HEK293 (cell line): Measurements from ENCODE around the gene SLC5A12.

Experiments used
- CTCF ChIA-PET: fragments of 350-600 bp; formaldehyde crosslinking; extraction: SDS; loops from one replicate; lab custom pipeline; 2021; ENCODE audit warnings: antibody characterized with exemption; lab: Yijun Ruan, JAX
- POLR2A ChIA-PET: fragments of 300-600 bp; formaldehyde crosslinking; extraction: SDS; loops from one replicate; lab custom pipeline; 2020; ENCODE audit warnings: antibody characterized with exemption, inconsistent platforms; lab: Yijun Ruan, JAX
- H3K27ac ChIP-seq: fragments of 200-500 bp; sonication (Bioruptor generic); 2 replicates; pipeline ENCODE4 v1.5.1; 2014; ENCODE audit warnings: low read depth, low read length, control low read depth, inconsistent platforms; ENCODE audit errors: extremely low read depth
- H3K36me3 ChIP-seq, 2 experiments: fragments of 200-500 bp in 1 of 2; sonication (Bioruptor generic) in 1 of 2; 1 replicate in 1 of 2; 2 replicates in 1 of 2; pipeline ENCODE4 v1.5.1; 2014 to 2017; ENCODE audit warnings: inconsistent platforms in 2 of 2, low read length in 2 of 2; ENCODE audit not compliant: control insufficient read depth in 2 of 2, insufficient read depth in 1 of 2
- H3K4me1 ChIP-seq: fragments of 200-500 bp; sonication (Bioruptor generic); 2 replicates; pipeline ENCODE4 v1.5.1; 2014; ENCODE audit warnings: mild to moderate bottlenecking, low read length, inconsistent platforms; ENCODE audit not compliant: control insufficient read depth, insufficient read depth
- H3K4me3 ChIP-seq: 2 replicates; pipeline ENCODE4 v1.5.1; 2011; ENCODE audit warnings: low read depth, mild to moderate bottlenecking, control low read depth, low read length, moderate library complexity
- H3K9me3 ChIP-seq: fragments of 200-500 bp; sonication (Bioruptor generic); 2 replicates; pipeline ENCODE4 v1.5.1; 2014; ENCODE audit warnings: low read depth, low read length, inconsistent platforms; ENCODE audit not compliant: control insufficient read depth, insufficient read depth
- GLI4 ChIP-seq: fragments of 450-650 bp; formaldehyde crosslinking; IDR thresholded peaks from 2 replicates; pipeline ENCODE4 v1.5.1; 2016; ENCODE audit warnings: missing biosample characterization, missing genetic modification characterization
- GLIS1 ChIP-seq: fragments of 450-650 bp; formaldehyde crosslinking; IDR thresholded peaks from 2 replicates; pipeline ENCODE4 v1.5.1; 2016; ENCODE audit warnings: missing biosample characterization, missing genetic modification characterization
- HOXA7 ChIP-seq: sonication (generic); formaldehyde crosslinking; IDR thresholded peaks from 2 replicates; pipeline ENCODE4 v1.8.1; 2022; ENCODE audit warnings: missing genetic modification reagents, borderline replicate concordance
- MEIS1 ChIP-seq: sonication (generic); formaldehyde crosslinking; IDR thresholded peaks from 2 replicates; pipeline ENCODE4 v1.8.1; 2022; ENCODE audit warnings: missing genetic modification reagents, mild to moderate bottlenecking, borderline replicate concordance
- TSHZ1 ChIP-seq: fragments of 450-650 bp; formaldehyde crosslinking; IDR thresholded peaks from 2 replicates; pipeline ENCODE4 v1.5.1; 2016; ENCODE audit warnings: missing biosample characterization, missing genetic modification characterization, borderline replicate concordance
- ZBTB1 ChIP-seq: fragments of 450-650 bp; formaldehyde crosslinking; IDR thresholded peaks from 2 replicates; pipeline ENCODE4 v1.5.1; 2016; ENCODE audit warnings: missing biosample characterization, missing genetic modification characterization
- ZBTB11 ChIP-seq: fragments of 450-650 bp; formaldehyde crosslinking; conservative IDR thresholded peaks from 2 replicates; pipeline ENCODE4 v1.5.1; 2016; ENCODE audit warnings: low read depth, missing biosample characterization, missing genetic modification characterization
- ZNF133 ChIP-seq: fragments of 450-650 bp; formaldehyde crosslinking; IDR thresholded peaks from 2 replicates; pipeline ENCODE4 v1.5.1; 2016; ENCODE audit warnings: missing biosample characterization, missing genetic modification characterization
- ZNF175 ChIP-seq: fragments of 450-650 bp; formaldehyde crosslinking; IDR thresholded peaks from 2 replicates; pipeline ENCODE4 v1.5.1; 2016; ENCODE audit warnings: missing biosample characterization, missing genetic modification characterization
- ZNF184 ChIP-seq: fragments of 450-650 bp; IDR thresholded peaks from 2 replicates; pipeline ENCODE4 v1.5.1; 2018; ENCODE audit warnings: missing biosample characterization, mild to moderate bottlenecking, missing genetic modification characterization
- ZNF214 ChIP-seq: fragments of 450-650 bp; formaldehyde crosslinking; IDR thresholded peaks from 2 replicates; pipeline ENCODE4 v1.5.1; 2017; ENCODE audit warnings: missing biosample characterization, mild to moderate bottlenecking, missing genetic modification characterization, borderline replicate concordance
- ZNF324 ChIP-seq: fragments of 450-650 bp; formaldehyde crosslinking; IDR thresholded peaks from 2 replicates; pipeline ENCODE4 v1.5.1; 2016; ENCODE audit warnings: missing biosample characterization, missing genetic modification characterization
- ZNF341 ChIP-seq: fragments of 450-650 bp; formaldehyde crosslinking; IDR thresholded peaks from 2 replicates; pipeline ENCODE4; 2016; ENCODE audit warnings: low read depth, missing biosample characterization, missing genetic modification characterization
- ZNF350 ChIP-seq: fragments of 450-650 bp; formaldehyde crosslinking; IDR thresholded peaks from 2 replicates; pipeline ENCODE4 v1.5.0; 2017; ENCODE audit warnings: missing biosample characterization, mild to moderate bottlenecking, missing genetic modification characterization
- ZNF354C ChIP-seq: fragments of 450-650 bp; formaldehyde crosslinking; IDR thresholded peaks from 2 replicates; pipeline ENCODE4 v1.5.1; 2016; ENCODE audit warnings: missing biosample characterization, missing genetic modification characterization, low read depth, borderline replicate concordance
- ZNF404 ChIP-seq: fragments of 450-650 bp; formaldehyde crosslinking; IDR thresholded peaks from 2 replicates; pipeline ENCODE4 v1.5.1; 2017; ENCODE audit warnings: missing biosample characterization, missing genetic modification characterization
- ZNF426 ChIP-seq: fragments of 450-650 bp; formaldehyde crosslinking; IDR thresholded peaks from 2 replicates; pipeline ENCODE4 v1.5.1; 2017; ENCODE audit warnings: missing biosample characterization, missing genetic modification characterization, mild to moderate bottlenecking, inconsistent platforms, moderate library complexity
- ZNF555 ChIP-seq: fragments of 450-650 bp; formaldehyde crosslinking; conservative IDR thresholded peaks from 2 replicates; pipeline ENCODE4 v1.5.1; 2017; ENCODE audit warnings: missing biosample characterization, mild to moderate bottlenecking, missing genetic modification characterization, inconsistent platforms
- ZNF596 ChIP-seq: fragments of 450-650 bp; IDR thresholded peaks from 2 replicates; pipeline ENCODE4 v1.5.0; 2018; ENCODE audit warnings: missing biosample characterization, mild to moderate bottlenecking, missing genetic modification characterization, moderate library complexity
- ZNF610 ChIP-seq: fragments of 450-650 bp; formaldehyde crosslinking; IDR thresholded peaks from 2 replicates; pipeline ENCODE4 v1.5.1; 2016; ENCODE audit warnings: missing biosample characterization, missing genetic modification characterization, borderline replicate concordance
- ZNF626 ChIP-seq: fragments of 450-650 bp; sonication (Bioruptor Pico); formaldehyde crosslinking; IDR thresholded peaks from 2 replicates; pipeline ENCODE4 v1.5.1; 2018; ENCODE audit warnings: missing biosample characterization, missing genetic modification characterization, inconsistent platforms
- ZNF660 ChIP-seq: fragments of 450-650 bp; IDR thresholded peaks from 2 replicates; pipeline ENCODE4 v1.5.1; 2018; ENCODE audit warnings: missing biosample characterization, mild to moderate bottlenecking, missing genetic modification characterization
- ZNF670 ChIP-seq: fragments of 450-650 bp; formaldehyde crosslinking; IDR thresholded peaks from 2 replicates; pipeline ENCODE4 v1.5.1; 2016; ENCODE audit warnings: missing biosample characterization, missing genetic modification characterization, low read depth
- ZNF768 ChIP-seq: fragments of 450-650 bp; formaldehyde crosslinking; IDR thresholded peaks from 2 replicates; pipeline ENCODE4 v1.5.1; 2018; ENCODE audit warnings: missing biosample characterization, mild to moderate bottlenecking, missing genetic modification characterization
- ZNF791 ChIP-seq: fragments of 450-650 bp; formaldehyde crosslinking; IDR thresholded peaks from 2 replicates; pipeline ENCODE4 v1.5.1; 2016; ENCODE audit warnings: missing biosample characterization, missing genetic modification characterization

The SLC5A12 gene

GRCh38 chr11:26729284-26729683 lies 7.4 kb upstream of the SLC5A12 start (continued):
- TF ChIP-seq ZNF184, result no peak
- no peak for TF ChIP-seq ZNF404 (tag by site-specific recombination)
- no peak for TF ChIP-seq ZNF596 (tag by site-specific recombination)
- TF ChIP-seq ZNF626 (tag by site-specific recombination), result no peak
- TF ChIP-seq ZNF350, result no peak
- TF ChIP-seq ZNF768 (tag by site-specific recombination), result no peak
- no peak for TF ChIP-seq GLI4 (tag by site-specific recombination)
- TF ChIP-seq MEIS1 (CRISPR knock-in tag), result no peak
- no peak for TF ChIP-seq ZNF670
- TF ChIP-seq ZNF660 (tag by site-specific recombination), result no peak
- no peak for TF ChIP-seq TSHZ1
- TF ChIP-seq ZNF354C (tag by site-specific recombination), result no peak
- TF ChIP-seq, all 188 proteins: peak for 0

GRCh38 chr11:26726960-26727359 lies 5.1 kb upstream of the SLC5A12 start:
- no peaks in the 10 kb centered on the region for H3K9me3 ChIP-seq
- H3K36me3 ChIP-seq, result no peaks in the 10 kb centered on the region
- ChIA-PET POLR2A (no interaction called here), CTCF (interaction anchor here (0.6 to 0.7 kb wide), 2 partner anchors 148 to 457 kb away, joined by 4 read pairs; no protein-coding TSS in a partner anchor)
- H3K27ac ChIP-seq, result no peak overlapping the region
- no peaks in the 10 kb centered on the region for H3K4me1 ChIP-seq
- H3K4me3 ChIP-seq, result no peak overlapping the region
- TF ChIP-seq ZNF175 (tag by site-specific recombination), result no peak

- CTCF ChIA-PET, result interaction anchor here (0.6 kb wide), 1 partner anchor 34 kb away, joined by 3 read pairs; no protein-coding TSS in a partner anchor
- TF ChIP-seq ZNF133 (tag by site-specific recombination) (no peak), ZNF426 (tag by site-specific recombination) (peak; percentile 26), ZNF214 (tag by site-specific recombination) (no peak), ZNF791 (tag by site-specific recombination) (no peak), ZNF175 (tag by site-specific recombination) (no peak), ZNF324 (tag by site-specific recombination) (no peak), ZBTB1 (tag by site-specific recombination) (no peak), ZNF610 (tag by site-specific recombination) (no peak), GLIS1 (no peak), HOXA7 (CRISPR knock-in tag) (no peak), ZNF341 (tag by site-specific recombination) (no peak), ZNF555 (tag by site-specific recombination) (peak; percentile 21; the same call in 1 of the 2 replicates), ZBTB11 (tag by site-specific recombination) (0 out of 2 replicates have a peak, but pooled peaks have one; percentile 28)
- Histone ChIP-seq H3K27ac (no peak overlapping the region), H3K36me3 (no peaks in the 10 kb centered on the region), H3K9me3 (no peaks in the 10 kb centered on the region), H3K4me3 (no peak overlapping the region), H3K4me1 (no peaks in the 10 kb centered on the region)
- POLR2A ChIA-PET, result no interaction called here
These were observed 1.9 kb downstream of the SLC5A12 start for GRCh38 chr11:26719998-26720397.
